IMR-90 (cell line): ENCODE data around the gene ZBTB1. TPM values are rescaled to one million over a fixed set of nuclear protein-coding genes. Genes with fewer than 3 reads are reported as not detected.

Experiments used
- CHD1 ChIP-seq: IDR thresholded peaks from 2 replicates; pipeline ENCODE4 v1.6.1; 2012; ENCODE audit warnings: low read depth, low read length, improper control_type of control experiment
- MAFK ChIP-seq: IDR thresholded peaks from 2 replicates; pipeline ENCODE4 v1.6.1; 2012; ENCODE audit warnings: low read depth, low read length, improper control_type of control experiment
- NFE2L2 ChIP-seq: fragments of 150-350 bp; IDR thresholded peaks from 2 replicates; pipeline ENCODE4 v1.6.1; 2016; ENCODE audit warnings: low read depth, mild to moderate bottlenecking, low read length
- RCOR1 ChIP-seq: IDR thresholded peaks from 2 replicates; pipeline ENCODE4 v1.6.1; 2012; ENCODE audit warnings: mild to moderate bottlenecking, low read length, improper control_type of control experiment; ENCODE audit not compliant: insufficient replicate concordance
- SMC3 ChIP-seq: fragments of 150-350 bp; IDR thresholded peaks from 2 replicates; pipeline ENCODE4 v1.6.1; 2016; ENCODE audit warnings: low read depth, mild to moderate bottlenecking, antibody characterized with exemption, low read length, moderate library complexity
- polyA plus RNA-seq, 3 experiments: library from polyadenylated mRNA; depleted of rRNA; stranded (reverse); fragments of >200 nt; gene quantifications; 2 replicates each; pipeline ENCODE4 v1.2.3, GENCODE V29; 2012; ENCODE audit warnings: low replicate concordance in 1 of 3
- total RNA-seq: library from RNA; depleted of rRNA; stranded (reverse); fragments of >200 nt; gene quantifications from 2 replicates; pipeline ENCODE4 v1.2.3, GENCODE V29; 2012

Gene ZBTB1
- total and polyA plus RNA-seq, 2 of the 4 experiments (the other 2 are of a cell fraction) = 19.0 to 37.3 TPM

DNA sequence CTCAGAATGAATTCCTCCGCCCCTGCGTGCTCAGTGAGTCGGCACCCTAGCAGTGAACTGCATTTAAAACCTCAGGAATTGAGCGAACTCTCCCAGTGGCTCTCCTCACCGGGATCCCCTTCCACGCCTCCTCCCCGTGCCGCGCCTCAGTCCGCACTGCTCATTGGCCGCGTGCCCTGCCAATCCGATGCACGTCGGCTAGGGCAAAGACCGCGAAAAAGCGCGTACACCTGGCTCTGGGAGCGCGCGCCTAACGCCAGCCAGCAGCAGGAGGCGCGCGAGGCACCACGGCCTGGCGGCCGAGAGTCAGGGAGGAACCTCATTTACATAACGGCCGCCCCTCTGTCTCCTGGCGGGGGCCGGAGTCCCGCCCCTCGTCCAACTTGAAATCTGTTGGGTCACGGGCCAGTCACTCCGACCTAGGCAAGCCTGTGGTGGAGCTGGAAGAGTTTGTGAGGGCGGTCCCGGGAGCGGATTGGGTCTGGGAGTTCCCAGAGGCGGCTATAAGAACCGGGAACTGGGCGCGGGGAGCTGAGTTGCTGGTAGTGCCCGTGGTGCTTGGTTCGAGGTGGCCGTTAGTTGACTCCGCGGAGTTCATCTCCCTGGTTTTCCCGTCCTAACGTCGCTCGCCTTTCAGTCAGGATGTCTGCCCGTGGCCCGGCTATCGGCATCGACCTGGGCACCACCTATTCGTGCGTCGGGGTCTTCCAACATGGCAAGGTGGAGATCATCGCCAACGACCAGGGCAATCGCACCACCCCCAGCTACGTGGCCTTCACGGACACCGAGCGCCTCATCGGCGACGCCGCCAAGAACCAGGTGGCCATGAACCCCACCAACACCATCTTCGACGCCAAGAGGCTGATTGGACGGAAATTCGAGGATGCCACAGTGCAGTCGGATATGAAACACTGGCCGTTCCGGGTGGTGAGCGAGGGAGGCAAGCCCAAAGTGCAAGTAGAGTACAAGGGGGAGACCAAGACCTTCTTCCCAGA is 35.9 kb downstream of the ZBTB1 start, which contains the start of gene HSPA2 (continued):
- no peak for TF ChIP-seq CHD1
- peak; percentile 86 for TF ChIP-seq SMC3
- no peak for TF ChIP-seq RCOR1
- TF ChIP-seq NFE2L2 = no peak
- TF ChIP-seq MAFK = no peak
